Type B pancreatic cell (in vitro differentiated cells): ENCODE data around the gene FOXD4L3. TPM values are rescaled to one million over a fixed set of nuclear protein-coding genes. Genes with fewer than 3 reads are reported as not detected.
"Not testable (repeated sequence)": the region's sequence is repeated elsewhere in the genome, so short reads cannot be mapped to it uniquely, and the experiment has no call there.

ENCODE experiments used
- DNase-seq: peaks from one replicate; pipeline ENCODE4 v3.0.0; 2021; ENCODE audit warnings: mixed read lengths; ENCODE audit not compliant: unreplicated experiment; ENCODE audit errors: extremely low spot score
- H3K27ac Mint-ChIP-seq: 2 replicates; pipeline ENCODE4 v1.8.0; 2021; ENCODE audit warnings: mild to moderate bottlenecking, mixed read lengths
- H3K27me3 Mint-ChIP-seq: 2 replicates; pipeline ENCODE4 v1.8.0; 2021; ENCODE audit warnings: mixed read lengths
- H3K36me3 Mint-ChIP-seq: 2 replicates; pipeline ENCODE4 v1.8.0; 2021; ENCODE audit warnings: mixed read lengths
- H3K4me1 Mint-ChIP-seq: one replicate; pipeline ENCODE4 v1.8.0; 2021; ENCODE audit warnings: mixed read lengths; ENCODE audit not compliant: unreplicated experiment
- H3K4me3 Mint-ChIP-seq: 2 replicates; pipeline ENCODE4 v1.8.0; 2021; ENCODE audit warnings: mild to moderate bottlenecking, mixed read lengths
- H3K9me3 Mint-ChIP-seq: 2 replicates; pipeline ENCODE4 v1.8.0; 2021; ENCODE audit warnings: mixed read lengths
- long read RNA-seq: library from polyadenylated mRNA; unstranded; transcript quantifications from one replicate; pipeline ENCODE4 v2.0.0, GENCODE V29; 2020
- total RNA-seq: library from RNA; stranded (reverse); gene quantifications from 2 replicates; pipeline ENCODE4 v1.2.1, GENCODE V29; 2021; ENCODE audit warnings: low replicate concordance

FOXD4L3 gene
- total RNA-seq = not detected in 2 replicates
- long read RNA-seq = 0 reads

GRCh38 chr9:68302567-68302966, at the start of gene FOXD4L3:
Gene FOXD4L3 (plus strand): TSS chr9:68302867. CDS start chr9:68302952, 85 bp downstream.
- not testable (repeated sequence) for H3K9me3 Mint-ChIP-seq, H3K27ac Mint-ChIP-seq, H3K36me3 Mint-ChIP-seq, H3K4me3 Mint-ChIP-seq, H3K27me3 Mint-ChIP-seq, H3K4me1 Mint-ChIP-seq, DNase-seq

GRCh38 chr9:68281041-68281440, 21.6 kb upstream of the FOXD4L3 start:
- not testable (repeated sequence) for H3K27me3 Mint-ChIP-seq, DNase-seq, H3K4me3 Mint-ChIP-seq, H3K27ac Mint-ChIP-seq, H3K36me3 Mint-ChIP-seq, H3K9me3 Mint-ChIP-seq, H3K4me1 Mint-ChIP-seq

- H3K4me1 Mint-ChIP-seq, H3K27me3 Mint-ChIP-seq, H3K9me3 Mint-ChIP-seq, DNase-seq, H3K4me3 Mint-ChIP-seq, H3K36me3 Mint-ChIP-seq, H3K27ac Mint-ChIP-seq: not testable (repeated sequence)
Measured at GRCh38 chr9:68303771-68304170, 1.1 kb downstream of the FOXD4L3 start.

GRCh38 chr9:68304212-68304611, 1.5 kb downstream of the FOXD4L3 start:
- H3K36me3 Mint-ChIP-seq, H3K4me1 Mint-ChIP-seq, H3K4me3 Mint-ChIP-seq, H3K27ac Mint-ChIP-seq, DNase-seq, H3K27me3 Mint-ChIP-seq, H3K9me3 Mint-ChIP-seq: not testable (repeated sequence)

GRCh38 chr9:68304777-68305176, 2.1 kb downstream of the FOXD4L3 start:
- not testable (repeated sequence) for H3K4me3 Mint-ChIP-seq, H3K27ac Mint-ChIP-seq

GRCh38 chr9:68305680-68306285, 3.1 kb downstream of the FOXD4L3 start:
- H3K9me3 Mint-ChIP-seq, DNase-seq, H3K27ac Mint-ChIP-seq, H3K36me3 Mint-ChIP-seq, H3K4me1 Mint-ChIP-seq, H3K4me3 Mint-ChIP-seq, H3K27me3 Mint-ChIP-seq: not testable (repeated sequence)

More at GRCh38 chr9:68304777-68305176, 2.1 kb downstream of the FOXD4L3 start:
- not testable (repeated sequence) for DNase-seq, H3K36me3 Mint-ChIP-seq, H3K27me3 Mint-ChIP-seq, H3K9me3 Mint-ChIP-seq, H3K4me1 Mint-ChIP-seq

- not testable (repeated sequence) for H3K4me3 Mint-ChIP-seq, H3K27ac Mint-ChIP-seq, H3K4me1 Mint-ChIP-seq, H3K27me3 Mint-ChIP-seq, H3K36me3 Mint-ChIP-seq, H3K9me3 Mint-ChIP-seq, DNase-seq
Measured at GRCh38 chr9:68306391-68306964, 3.8 kb downstream of the FOXD4L3 start.

GRCh38 chr9:68307127-68307526, 4.5 kb downstream of the FOXD4L3 start:
- not testable (repeated sequence) for DNase-seq, H3K4me1 Mint-ChIP-seq, H3K27ac Mint-ChIP-seq, H3K36me3 Mint-ChIP-seq, H3K4me3 Mint-ChIP-seq, H3K9me3 Mint-ChIP-seq, H3K27me3 Mint-ChIP-seq

GRCh38 chr9:68307654-68308053, 5.0 kb downstream of the FOXD4L3 start:
- not testable (repeated sequence) for H3K4me3 Mint-ChIP-seq, H3K36me3 Mint-ChIP-seq, H3K4me1 Mint-ChIP-seq, H3K27me3 Mint-ChIP-seq, H3K9me3 Mint-ChIP-seq, H3K27ac Mint-ChIP-seq, DNase-seq

- not testable (repeated sequence) for H3K9me3 Mint-ChIP-seq, H3K4me3 Mint-ChIP-seq, DNase-seq, H3K27me3 Mint-ChIP-seq, H3K27ac Mint-ChIP-seq, H3K4me1 Mint-ChIP-seq, H3K36me3 Mint-ChIP-seq
Measured at GRCh38 chr9:68311208-68311607, 8.5 kb downstream of the FOXD4L3 start.

- not testable (repeated sequence) for DNase-seq, H3K27me3 Mint-ChIP-seq, H3K9me3 Mint-ChIP-seq, H3K4me3 Mint-ChIP-seq, H3K36me3 Mint-ChIP-seq, H3K27ac Mint-ChIP-seq, H3K4me1 Mint-ChIP-seq
Measured at GRCh38 chr9:68318209-68318608, 15.5 kb downstream of the FOXD4L3 start.

GRCh38 chr9:68323749-68324148, 21.1 kb downstream of the FOXD4L3 start:
- not testable (repeated sequence) for H3K36me3 Mint-ChIP-seq, H3K4me3 Mint-ChIP-seq, H3K27ac Mint-ChIP-seq, DNase-seq, H3K27me3 Mint-ChIP-seq, H3K4me1 Mint-ChIP-seq, H3K9me3 Mint-ChIP-seq

- not testable (repeated sequence) for H3K27ac Mint-ChIP-seq, H3K4me1 Mint-ChIP-seq, H3K4me3 Mint-ChIP-seq, DNase-seq, H3K9me3 Mint-ChIP-seq, H3K27me3 Mint-ChIP-seq, H3K36me3 Mint-ChIP-seq
Measured at GRCh38 chr9:68324518-68324917, 21.9 kb downstream of the FOXD4L3 start.

- not testable (repeated sequence) for H3K27ac Mint-ChIP-seq, H3K27me3 Mint-ChIP-seq, H3K9me3 Mint-ChIP-seq, DNase-seq, H3K4me1 Mint-ChIP-seq, H3K4me3 Mint-ChIP-seq, H3K36me3 Mint-ChIP-seq
Measured at GRCh38 chr9:68329106-68329505, 26.4 kb downstream of the FOXD4L3 start.
